ENCODE measurements around the gene TBC1D5. TPM values are rescaled to one million over a fixed set of nuclear protein-coding genes. Genes with fewer than 3 reads are reported as not detected.

TBC1D5 gene
- total and polyA plus RNA-seq, 2 of the 4 experiments (the other 2 are of a cell fraction), result 16.4 to 57.0 TPM

- H4K91ac ChIP-seq (ENCODE audit: insufficient read depth, low read depth, low read length), result no peak overlapping the region
- no peak overlapping the region for H2BK20ac ChIP-seq (ENCODE audit: low read depth, low read length)
- no peaks in the 10 kb centered on the region for H4K20me1 ChIP-seq (ENCODE audit: insufficient read depth, low read length)
- no peaks in the 10 kb centered on the region for H3K9me1 ChIP-seq (ENCODE audit: insufficient read depth, low read length)
- H3K9me3 ChIP-seq (ENCODE audit: control insufficient read depth, insufficient read depth, low read length), result no peaks in the 10 kb centered on the region
- H3K23ac ChIP-seq (ENCODE audit: low read depth, low read length), result no peak overlapping the region
- no peak overlapping the region for H2BK120ac ChIP-seq (ENCODE audit: low read depth, low read length)
- intact Hi-C loops (cut with micrococcal nuclease), result no loop called here
- H3K4me3 ChIP-seq (ENCODE audit: insufficient read depth, low read depth, low read length), result no peak overlapping the region
- no peak overlapping the region for H2BK15ac ChIP-seq (ENCODE audit: low read depth, low read length)
- no peaks in the 10 kb centered on the region for H3K27me3 ChIP-seq (ENCODE audit: control insufficient read depth, insufficient read depth, low read length)
- ChIA-PET CTCF (interaction anchor here (1.6 kb wide), 1 partner anchor 42 kb away, joined by 4 read pairs; no protein-coding TSS in a partner anchor), POLR2A (ENCODE audit: unreplicated experiment) (no interaction called here)
- no peak overlapping the region for H3K4me2 ChIP-seq (ENCODE audit: low read depth, low read length)
- TF ChIP-seq CTCF (conservative IDR thresholded peaks at IDR 0.05; ENCODE audit: low read depth, low read length) (peak; percentile 15; the same call in 1 of the 2 replicates), RCOR1 (IDR thresholded peaks at IDR 0.05; ENCODE audit: insufficient replicate concordance, low read length) (no peak), RAD21 (IDR thresholded peaks at IDR 0.05; ENCODE audit: low read length) (peak; percentile 19; the same call in 1 of the 2 replicates)
- no peaks in the 10 kb centered on the region for H3K36me3 ChIP-seq (ENCODE audit: control insufficient read depth, insufficient read depth, low read length)
- H3K18ac ChIP-seq (ENCODE audit: low read depth, low read length), result no peak overlapping the region
- DNase-seq, result no peak
- H3K4ac ChIP-seq (ENCODE audit: low read depth, low read length), result no peak overlapping the region
- no peak for ATAC-seq (ENCODE audit: low read depth)
- dilution Hi-C loops (cut with HindIII; ENCODE audit: low sequenced_read_pairs, unreplicated experiment), result no loop called here
- no peaks in the 10 kb centered on the region for H3K4me1 ChIP-seq (ENCODE audit: control insufficient read depth, insufficient read depth, low read length)
- H3K79me1 ChIP-seq (ENCODE audit: low read depth in 1 of 2, low read length in 2 of 2), result peaks cover 5 to 8% of the 10 kb centered on the region in 2 experiments; a peak in 2 of 4 replicates
- no peak overlapping the region for H2BK5ac ChIP-seq (ENCODE audit: low read depth, low read length, poor library complexity, severe bottlenecking)
- no peak overlapping the region for H2AK9ac ChIP-seq (replicated peaks; ENCODE audit: low read depth, low read length, poor library complexity)
- H3K56ac ChIP-seq (ENCODE audit: extremely low read depth, insufficient read depth, low read length), result no peak overlapping the region
- H3K9ac ChIP-seq (ENCODE audit: low read depth, low read length), result no peak overlapping the region
- H3K14ac ChIP-seq (replicated peaks; ENCODE audit: low read depth, low read length), result no peak overlapping the region
- no peak overlapping the region for H4K8ac ChIP-seq (ENCODE audit: low read depth in 2 of 2, low read length in 2 of 2)
- H4K5ac ChIP-seq (ENCODE audit: low read depth, low read length), result no peak overlapping the region
- BruUV-seq (replicated peaks), result no TSS peak
- no peak overlapping the region for H2AFZ ChIP-seq (replicated peaks; ENCODE audit: low read length, poor library complexity)
- in situ Hi-C loops (cut with MboI; ENCODE audit: low sequenced_read_pairs), result no loop called here
- no peak overlapping the region for H2AK5ac ChIP-seq (ENCODE audit: low read depth, low read length)
- no peak overlapping the region for H3K27ac ChIP-seq (ENCODE audit: insufficient read depth, low read length)
- WGBS, 2 experiments (ENCODE audit: extremely low coverage in 2 of 2, insufficient read length in 1 of 2), result no CpG with 5 or more reads among the region's 1 CpG
Measured at GRCh38 chr3:17686613-17687012, 55.8 kb downstream of the TBC1D5 start.

Data from IMR-90 (cell line).